GM10266 (cell line): Measurements from ENCODE around the gene TFAP2B.

Source experiments
- DNase-seq: peaks from one replicate; pipeline ENCODE4 v3.0.0; 2012; ENCODE audit errors: extremely low spot score
- CTCF ChIP-seq: IDR thresholded peaks from 2 replicates; pipeline ENCODE4 v1.5.1; 2012; ENCODE audit warnings: mild to moderate bottlenecking, low read depth; ENCODE audit not compliant: control insufficient read depth, insufficient read depth; ENCODE audit errors: missing control alignments

Gene TFAP2B

DNA sequence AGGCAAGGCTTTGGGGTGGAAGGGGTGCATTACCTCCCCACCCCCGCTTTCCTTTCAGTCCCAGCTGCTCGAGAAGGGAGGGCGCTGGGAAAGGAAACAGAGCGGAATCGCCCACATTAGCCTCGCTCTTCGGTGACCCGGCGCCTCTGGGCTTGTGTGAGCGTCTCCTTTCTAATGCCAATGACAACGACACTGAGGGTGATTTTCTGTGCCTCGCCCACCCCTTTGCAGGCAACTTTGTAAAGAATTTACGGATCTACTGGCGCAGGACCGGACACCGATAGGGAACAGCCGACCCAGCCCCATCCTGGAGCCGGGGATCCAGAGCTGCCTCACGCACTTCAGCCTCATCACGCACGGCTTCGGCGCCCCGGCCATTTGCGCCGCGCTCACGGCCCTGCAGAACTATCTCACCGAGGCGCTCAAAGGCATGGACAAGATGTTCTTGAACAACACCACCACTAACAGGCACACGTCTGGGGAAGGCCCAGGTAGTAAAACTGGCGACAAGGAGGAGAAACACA lies 24.3 kb downstream of the TFAP2B start:
- DNase-seq: no peak
- no peak for TF ChIP-seq CTCF

- no peak for DNase-seq
- no peak for TF ChIP-seq CTCF
Observed at GRCh38 chr6:50843842-50844241, 25.2 kb downstream of the TFAP2B start.

- DNase-seq: no peak
- no peak for TF ChIP-seq CTCF
Observed at GRCh38 chr6:50845499-50846143, 26.9 kb downstream of the TFAP2B start.

DNA sequence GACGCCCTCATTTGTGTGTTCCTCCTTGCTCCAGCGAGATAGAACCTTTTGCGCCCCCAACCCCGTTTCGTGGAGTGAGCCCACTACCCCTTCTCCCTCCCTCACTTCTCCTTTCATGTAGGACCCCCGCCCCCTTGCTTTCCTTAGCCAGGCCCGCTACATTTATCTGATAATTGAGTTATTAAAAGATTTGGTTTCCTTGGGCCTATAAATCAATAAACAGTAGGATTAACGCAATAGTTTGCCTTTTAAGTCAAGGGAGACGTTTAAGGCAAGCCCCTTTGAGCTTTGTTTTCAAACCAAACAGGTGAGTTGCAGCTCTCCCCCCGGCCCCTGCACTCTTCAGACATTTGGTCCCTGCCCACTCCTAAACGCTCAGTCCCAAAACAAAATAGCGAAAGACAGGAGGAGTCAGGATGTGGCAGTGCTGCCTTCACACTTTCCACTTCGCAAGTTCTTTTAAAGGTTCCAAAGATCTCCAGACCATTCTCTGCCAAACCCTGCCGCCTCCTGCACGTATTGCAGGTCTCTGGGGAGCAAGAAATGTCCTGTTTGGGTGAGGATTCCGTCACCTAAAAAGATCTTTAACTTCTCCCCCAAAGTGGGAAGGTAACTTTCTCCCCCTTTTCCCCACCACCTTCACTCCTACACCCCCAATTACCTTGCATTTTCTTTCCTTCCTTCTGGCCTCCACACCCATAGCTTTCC lies 27.6 kb downstream of the TFAP2B start:
- no peak for TF ChIP-seq CTCF
- DNase-seq: no peak

DNA sequence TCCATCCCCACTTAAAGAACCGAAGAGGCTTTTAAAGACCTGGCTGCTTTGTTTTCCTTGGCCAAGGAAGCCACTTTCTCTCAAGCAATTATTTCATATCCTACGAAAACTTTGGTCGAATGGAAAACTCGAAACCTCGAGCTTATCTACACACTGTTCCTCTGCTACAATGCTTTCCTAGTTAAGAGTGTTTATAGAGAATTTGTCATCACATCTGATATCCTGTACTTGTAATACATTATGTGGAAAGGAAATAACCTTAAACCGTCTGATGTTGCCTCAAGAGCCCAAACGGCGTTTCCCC lies 28.1 kb downstream of the TFAP2B start:
- TF ChIP-seq CTCF: no peak
- DNase-seq: no peak

- DNase-seq: no peak
- TF ChIP-seq CTCF: no peak
Observed at GRCh38 chr6:50847890-50848594, 29.4 kb downstream of the TFAP2B start.
